Daoy (cell line): ENCODE measurements around the gene N4BP2L2. TPM values are rescaled to one million over a fixed set of nuclear protein-coding genes. Genes with fewer than 3 reads are reported as not detected.

ENCODE experiments used
- total RNA-seq: library from RNA; depleted of rRNA; stranded (reverse); fragments of >200 nt; shearing (Covaris generic); gene quantifications from 2 replicates; pipeline ENCODE4 v1.2.3, GENCODE V29; 2014; rRNA removed

N4BP2L2 gene
- total RNA-seq, 1 experiment from 2014 or later = 35.6 TPM

Other genes starting within 250 kb of the N4BP2L2 start
- not detected in 2 replicates for gene ZAR1L, start 223.4 kb downstream of the N4BP2L2 start, total RNA-seq
- gene BRCA2, start 223.3 kb downstream of the N4BP2L2 start, total RNA-seq = 7.8 and 19.4 TPM in 2 replicates
- 0.34 TPM in 1 of 2 replicates, not detected in the other for gene N4BP2L1, start 110.7 kb downstream of the N4BP2L2 start, total RNA-seq
- 11.0 and 11.6 TPM in 2 replicates for gene PDS5B, start 47.7 kb upstream of the N4BP2L2 start, total RNA-seq